ENCODE data around the gene ZBTB6. TPM values are rescaled to one million over a fixed set of nuclear protein-coding genes. Genes with fewer than 3 reads are reported as not detected.

The ZBTB6 gene
- total and polyA plus RNA-seq, 2 of the 13 experiments (the other 11 are each of a cell fraction or from before 2014, with no cell fraction given), result 3.7 to 7.1 TPM

DNA sequence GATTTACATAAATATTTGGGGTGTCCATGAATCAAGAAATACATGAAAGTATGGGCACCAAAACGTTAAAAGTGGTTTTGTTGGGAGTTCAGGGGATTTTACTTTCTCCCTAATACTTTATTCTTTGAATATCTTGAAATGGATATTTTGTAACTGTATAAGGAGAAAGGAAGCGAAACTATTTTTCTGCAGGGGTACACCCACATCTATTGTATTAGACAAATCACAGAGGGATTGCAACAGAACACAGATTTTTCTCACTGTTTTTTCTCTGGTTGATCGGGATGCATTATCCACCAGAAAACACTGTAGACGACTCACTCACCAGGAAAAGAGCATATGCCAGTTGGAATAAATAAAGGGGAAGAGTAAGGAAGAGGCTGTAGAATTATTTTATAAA lies 26.5 kb upstream of the ZBTB6 start:
- CTCF ChIA-PET (ENCODE audit: low intra/inter-chr PET ratio, low total read pairs), result no interaction called here
- H3K27ac ChIP-seq (ENCODE audit: extremely low read length, insufficient read depth, low read length), result peak overlapping the region; percentile 63

More for the DNA sequence above, 26.5 kb upstream of the ZBTB6 start:
- ATAC-seq (no peak), DNase-seq (ENCODE audit: low spot score) (no peak), FAIRE-seq (no peak)
- 95% methylated on average over 4 of the region's 4 CpGs for whole genome bisulfite sequencing (ENCODE audit: low lambda C conversion rate)
- H3K27me3 ChIP-seq (ENCODE audit: control insufficient read depth in 1 of 2, insufficient read depth in 2 of 2, low read length in 2 of 2), result peaks cover 0 to 3% of the 10 kb centered on the region in 2 experiments; a peak in 1 of 5 replicates
- peaks cover 65% of the 10 kb centered on the region for H3K4me1 ChIP-seq (ENCODE audit: insufficient read depth, low read length)
- in situ Hi-C loops (cut with HindIII; ENCODE audit: extremely low pct_ligation_motif_present, low pct_unique_long_range_greater_than_20kb) (no loop called here), intact Hi-C loops (cut with micrococcal nuclease; ENCODE audit: unreplicated experiment) (no loop called here)
- peaks cover 0 to 10% of the 10 kb centered on the region in 2 experiments; a peak in 3 of 5 replicates for H3K36me3 ChIP-seq (replicated peaks in 1 of 2; ENCODE audit: control insufficient read depth in 1 of 2, insufficient read depth in 2 of 2, low read length in 2 of 2)
- POLR2A ChIA-PET, result interaction anchor here (1.4 to 5.2 kb wide), 3 partner anchors 8 to 27 kb away, joined by 4 to 107 read pairs (median 44); partner anchors contain the start of genes ZBTB26 and ZBTB6
- TF ChIP-seq NFKB2 (CRISPR knock-in tag; IDR thresholded peaks at IDR 0.05; ENCODE audit: borderline replicate concordance) (no peak), ZFP37 (CRISPR knock-in tag; IDR thresholded peaks at IDR 0.05; ENCODE audit: borderline replicate concordance) (no peak), HNRNPK (IDR thresholded peaks at IDR 0.05; ENCODE audit: low read depth, low read length, poor library complexity, severe bottlenecking) (no peak), THAP7 (CRISPR knock-in tag; IDR thresholded peaks at IDR 0.05) (no peak), NAIF1 (CRISPR knock-in tag; IDR thresholded peaks at IDR 0.05; ENCODE audit: borderline replicate concordance) (no peak), EHMT2 (IDR thresholded peaks at IDR 0.05; ENCODE audit: borderline replicate concordance, low read depth, low read length) (no peak), GFI1 (CRISPR knock-in tag; IDR thresholded peaks at IDR 0.05; ENCODE audit: borderline replicate concordance) (no peak), MXD1 (CRISPR knock-in tag; IDR thresholded peaks at IDR 0.05) (no peak), WIZ (CRISPR knock-in tag; IDR thresholded peaks at IDR 0.05) (no peak), SIN3B (IDR thresholded peaks at IDR 0.05; ENCODE audit: low read length) (no peak), ZSCAN22 (CRISPR knock-in tag; IDR thresholded peaks at IDR 0.05) (no peak), ESRRA (CRISPR knock-in tag; IDR thresholded peaks at IDR 0.05; ENCODE audit: low read depth) (no peak), JARID2 (CRISPR knock-in tag; IDR thresholded peaks at IDR 0.05; ENCODE audit: insufficient replicate concordance) (no peak), ZNF660 (CRISPR knock-in tag; IDR thresholded peaks at IDR 0.05; ENCODE audit: borderline replicate concordance, low read depth) (no peak)
- H3K4me3 ChIP-seq (replicated peaks in 1 of 3; ENCODE audit: insufficient read depth in 1 of 3, low read depth in 2 of 3, low read length in 3 of 3), result no peak overlapping the region
- no peaks in the 10 kb centered on the region for H3K9me3 ChIP-seq (ENCODE audit: low read length)
- no peak overlapping the region for H2AFZ ChIP-seq (ENCODE audit: low read length)
- no peak overlapping the region; the same call in 1 of the 2 replicates for H3K4me2 ChIP-seq (ENCODE audit: low read depth, low read length)
- no peak overlapping the region for H3K9ac ChIP-seq (ENCODE audit: insufficient read depth, low read depth, low read length)
- no TSS peak for BruUV-seq (replicated peaks)
- no peaks in the 10 kb centered on the region for H4K20me1 ChIP-seq (ENCODE audit: insufficient read depth, low read length)
- peaks cover 44% of the 10 kb centered on the region for H3K79me2 ChIP-seq (ENCODE audit: insufficient read depth, low read length)

Data from HepG2 (cell line).